Activated CD4-positive, CD25-positive, alpha-beta regulatory T cell treated with anti-CD3 and anti-CD28 coated beads, Interleukin-2, amount 50 U/mL, for 16 hours (primary cell): ENCODE measurements around the gene DRGX.

Source experiments
- DNase-seq: peaks from one replicate; pipeline ENCODE4 v3.0.0-alpha.2; 2020; ENCODE audit warnings: low read depth, low spot score

The DRGX gene

GRCh38 chr10:49338604-49339003 is 57.3 kb downstream of the DRGX start:
- DNase-seq, result no peak

- no peak for DNase-seq
Observed at GRCh38 chr10:49335364-49335972, 60.4 kb downstream of the DRGX start.

GRCh38 chr10:49334964-49335363 is 60.9 kb downstream of the DRGX start:
- no peak for DNase-seq

GRCh38 chr10:49333192-49333591 is 62.7 kb downstream of the DRGX start:
- no peak for DNase-seq

GRCh38 chr10:49332768-49333167 is 63.1 kb downstream of the DRGX start:
- DNase-seq, result no peak

- no peak for DNase-seq
Observed at GRCh38 chr10:49332333-49332732, 63.6 kb downstream of the DRGX start.

- no peak for DNase-seq
Observed at GRCh38 chr10:49331431-49331830, 64.5 kb downstream of the DRGX start.

GRCh38 chr10:49330127-49330665 is 65.7 kb downstream of the DRGX start:
- DNase-seq, result no peak

- DNase-seq, result no peak
Observed at GRCh38 chr10:49329146-49329505, 66.8 kb downstream of the DRGX start.

GRCh38 chr10:49328401-49329145 is 67.3 kb downstream of the DRGX start:
- no peak for DNase-seq

GRCh38 chr10:49327036-49327813 is 68.7 kb downstream of the DRGX start:
- no peak for DNase-seq

GRCh38 chr10:49325916-49326783 is 69.7 kb downstream of the DRGX start:
- no peak for DNase-seq

- DNase-seq, result no peak
Observed at GRCh38 chr10:49325131-49325915, 70.6 kb downstream of the DRGX start.

- no peak for DNase-seq
Observed at GRCh38 chr10:49324711-49325110, 71.2 kb downstream of the DRGX start.

- no peak for DNase-seq
Observed at GRCh38 chr10:49323896-49324270, 72.0 kb downstream of the DRGX start.

GRCh38 chr10:49323171-49323895 is 72.6 kb downstream of the DRGX start:
- no peak for DNase-seq

- DNase-seq, result no peak
Observed at GRCh38 chr10:49322371-49323170, 73.3 kb downstream of the DRGX start.

GRCh38 chr10:49321021-49321420 is 74.9 kb downstream of the DRGX start:
- DNase-seq, result no peak

GRCh38 chr10:49320191-49320590 is 75.7 kb downstream of the DRGX start:
- DNase-seq, result no peak
